Spinal cord (tissue), 10 donors: ENCODE results near the gene RETREG3. TPM values are rescaled to one million over a fixed set of nuclear protein-coding genes. Genes with fewer than 3 reads are reported as not detected.
"Not testable (repeated sequence)": the region's sequence is repeated elsewhere in the genome, so short reads cannot be mapped to it uniquely, and the experiment has no call there.

Source experiments
- DNase-seq, 6 donors: peaks; one replicate each; pipeline versions ENCODE4 v3.0.0 to v3.0.0-alpha.2; 2013 to 2015; ENCODE audit warnings: low spot score in 6 of 6, low read depth in 4 of 6
- H3K27ac ChIP-seq: one replicate; pipeline ENCODE4 v1.5.1; 2013; ENCODE audit warnings: low read depth, low read length, control low read depth
- H3K27me3 ChIP-seq: one replicate; pipeline ENCODE4 v1.6.1; 2013; ENCODE audit warnings: low read length; ENCODE audit not compliant: control insufficient read depth, insufficient read depth
- H3K36me3 ChIP-seq: one replicate; pipeline ENCODE4 v1.6.1; 2013; ENCODE audit warnings: low read length; ENCODE audit not compliant: control insufficient read depth, insufficient read depth
- H3K4me1 ChIP-seq: one replicate; pipeline ENCODE4 v1.6.1; 2013; ENCODE audit warnings: low read length; ENCODE audit not compliant: control insufficient read depth, insufficient read depth
- H3K4me3 ChIP-seq: one replicate; pipeline ENCODE4 v1.5.1; 2013; ENCODE audit warnings: low read depth, low read length, control low read depth
- H3K9me3 ChIP-seq: one replicate; pipeline ENCODE4 v1.6.1; 2013; ENCODE audit warnings: low read length; ENCODE audit not compliant: control insufficient read depth, insufficient read depth
- WGBS: methylation state at CpG from one replicate; pipeline ENCODE4 v1.1.5; 2013; ENCODE audit warnings: missing lambda C conversion rate; ENCODE audit not compliant: insufficient coverage; 5-methylcytosine and 5-hydroxymethylcytosine counted together
- polyA plus RNA-seq, 2 donors: library from polyadenylated mRNA; unstranded; fragments of 120-200 nt; gene quantifications; one replicate each; pipeline ENCODE4 v1.2.1, GENCODE V29; 2013; ENCODE audit not compliant: insufficient read length in 2 of 2
- total RNA-seq, 2 donors: library from RNA; depleted of rRNA in 1 of 2; stranded (reverse); fragments of 120-200 nt in 1 of 2; fragments of >200 nt in 1 of 2; gene quantifications; one replicate each; pipeline versions ENCODE4 v1.2.3 to v1.2.4, GENCODE V29; 2013 to 2014
- donor health status: healthy.

RETREG3 gene
- total and polyA plus RNA-seq, 4 donors: 30.0 to 50.4 (median 41.4) TPM

GRCh38 chr17:42545755-42546505 lies 63.2 kb downstream of the RETREG3 start:
- WGBS: 92% methylated on average over 2 of the region's 9 CpGs
- Histone ChIP-seq H3K36me3 (peaks cover 50% of the 10 kb centered on the region), H3K4me1 (peaks cover 17% of the 10 kb centered on the region)
- H3K4me3 ChIP-seq, H3K27ac ChIP-seq, DNase-seq, H3K27me3 ChIP-seq, H3K9me3 ChIP-seq: not testable (repeated sequence)

GRCh38 chr17:42544874-42545283 lies 64.3 kb downstream of the RETREG3 start:
- peaks cover 55% of the 10 kb centered on the region for H3K36me3 ChIP-seq
- WGBS: 72% methylated on average over 8 of the region's 8 CpGs
- no peak for DNase-seq
- no peak overlapping the region for H3K27ac ChIP-seq
- no peak overlapping the region for H3K4me3 ChIP-seq
- H3K27me3 ChIP-seq: no peaks in the 10 kb centered on the region
- H3K9me3 ChIP-seq: no peaks in the 10 kb centered on the region
- H3K4me1 ChIP-seq: peaks cover 17% of the 10 kb centered on the region

DNA sequence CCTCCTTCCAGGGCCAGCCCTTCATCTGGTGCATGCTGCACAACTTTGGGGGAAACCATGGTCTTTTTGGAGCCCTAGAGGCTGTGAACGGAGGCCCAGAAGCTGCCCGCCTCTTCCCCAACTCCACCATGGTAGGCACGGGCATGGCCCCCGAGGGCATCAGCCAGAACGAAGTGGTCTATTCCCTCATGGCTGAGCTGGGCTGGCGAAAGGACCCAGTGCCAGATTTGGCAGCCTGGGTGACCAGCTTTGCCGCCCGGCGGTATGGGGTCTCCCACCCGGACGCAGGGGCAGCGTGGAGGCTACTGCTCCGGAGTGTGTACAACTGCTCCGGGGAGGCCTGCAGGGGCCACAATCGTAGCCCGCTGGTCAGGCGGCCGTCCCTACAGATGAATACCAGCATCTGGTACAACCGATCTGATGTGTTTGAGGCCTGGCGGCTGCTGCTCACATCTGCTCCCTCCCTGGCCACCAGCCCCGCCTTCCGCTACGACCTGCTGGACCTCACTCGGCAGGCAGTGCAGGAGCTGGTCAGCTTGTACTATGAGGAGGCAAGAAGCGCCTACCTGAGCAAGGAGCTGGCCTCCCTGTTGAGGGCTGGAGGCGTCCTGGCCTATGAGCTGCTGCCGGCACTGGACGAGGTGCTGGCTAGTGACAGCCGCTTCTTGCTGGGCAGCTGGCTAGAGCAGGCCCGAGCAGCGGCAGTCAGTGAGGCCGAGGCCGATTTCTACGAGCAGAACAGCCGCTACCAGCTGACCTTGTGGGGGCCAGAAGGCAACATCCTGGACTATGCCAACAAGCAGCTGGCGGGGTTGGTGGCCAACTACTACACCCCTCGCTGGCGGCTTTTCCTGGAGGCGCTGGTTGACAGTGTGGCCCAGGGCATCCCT lies 65.7 kb downstream of the RETREG3 start:
- no peaks in the 10 kb centered on the region for H3K9me3 ChIP-seq
- no peak for DNase-seq
- 91% methylated on average over 39 of the region's 39 CpGs for WGBS
- peaks cover 69% of the 10 kb centered on the region for H3K36me3 ChIP-seq
- H3K27ac ChIP-seq: no peak overlapping the region
- H3K4me3 ChIP-seq: no peak overlapping the region
- H3K27me3 ChIP-seq: no peaks in the 10 kb centered on the region
- H3K4me1 ChIP-seq: peaks cover 8% of the 10 kb centered on the region

DNA sequence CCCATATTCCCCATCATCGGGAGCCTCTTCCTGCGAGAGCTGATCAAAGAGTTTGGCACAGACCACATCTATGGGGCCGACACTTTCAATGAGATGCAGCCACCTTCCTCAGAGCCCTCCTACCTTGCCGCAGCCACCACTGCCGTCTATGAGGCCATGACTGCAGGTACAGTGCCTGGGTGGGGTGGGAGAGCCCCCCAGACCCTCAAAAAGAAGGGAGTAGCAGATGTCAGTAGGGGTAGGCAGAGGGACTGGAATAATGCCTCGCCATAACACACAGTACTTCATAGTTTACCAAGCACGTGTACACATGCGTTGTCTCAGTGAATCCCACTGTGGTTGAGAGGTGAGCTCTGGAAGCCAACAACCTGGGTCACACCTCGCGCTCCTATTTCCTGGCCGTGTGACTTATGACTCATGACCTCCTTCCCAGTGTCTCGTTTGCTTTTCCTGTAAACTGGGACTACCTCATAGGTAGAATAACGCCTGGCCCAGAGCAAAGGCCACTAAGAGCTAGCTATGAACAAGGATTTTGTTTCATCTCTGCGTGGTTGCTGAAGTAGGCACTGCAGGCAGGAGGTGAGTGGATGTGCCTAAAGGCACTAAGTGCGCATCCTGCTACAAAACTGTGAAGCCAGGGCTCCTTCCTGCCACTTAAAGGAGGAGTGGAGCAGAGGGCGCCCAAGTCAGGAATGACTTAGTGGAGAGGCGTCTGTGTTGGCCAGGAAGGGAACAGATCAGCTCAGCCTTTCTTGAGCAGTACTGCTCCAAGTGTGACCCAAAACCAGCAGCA lies 67.9 kb downstream of the RETREG3 start:
- DNase-seq: no peak

DNA sequence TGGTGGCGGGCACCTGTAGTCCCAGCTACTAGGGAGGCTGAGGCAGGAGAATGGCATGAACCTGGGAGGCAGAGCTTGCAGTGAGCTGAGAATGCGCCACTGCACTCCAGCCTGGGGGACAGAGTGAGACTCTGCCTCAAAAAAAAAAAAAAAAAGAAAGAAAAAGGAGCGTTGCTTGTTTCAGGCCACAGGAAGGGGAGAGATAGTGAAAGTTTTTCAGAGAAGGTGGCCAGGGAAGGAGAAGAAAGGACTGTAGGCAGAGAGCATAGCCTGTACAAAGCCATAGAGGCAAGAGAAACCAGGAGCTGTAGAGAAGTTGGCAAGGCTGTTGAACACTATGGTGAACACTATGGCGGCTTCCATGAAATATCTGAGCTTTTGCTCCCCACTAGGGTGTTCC lies 68.6 kb downstream of the RETREG3 start:
- Histone ChIP-seq H3K36me3 (peaks cover 66% of the 10 kb centered on the region), H3K4me1 (peaks cover 19% of the 10 kb centered on the region)
- 95% methylated on average over 4 of the region's 4 CpGs for WGBS
- H3K4me3 ChIP-seq, H3K9me3 ChIP-seq, H3K27me3 ChIP-seq, DNase-seq, H3K27ac ChIP-seq: not testable (repeated sequence)

More for the DNA sequence above, 67.9 kb downstream of the RETREG3 start:
- Histone ChIP-seq H3K4me3 (no peak overlapping the region), H3K27me3 (no peaks in the 10 kb centered on the region), H3K9me3 (no peaks in the 10 kb centered on the region), H3K27ac (no peak overlapping the region), H3K36me3 (peaks cover 66% of the 10 kb centered on the region), H3K4me1 (peaks cover 14% of the 10 kb centered on the region)
- WGBS: 93% methylated on average over 11 of the region's 17 CpGs

DNA sequence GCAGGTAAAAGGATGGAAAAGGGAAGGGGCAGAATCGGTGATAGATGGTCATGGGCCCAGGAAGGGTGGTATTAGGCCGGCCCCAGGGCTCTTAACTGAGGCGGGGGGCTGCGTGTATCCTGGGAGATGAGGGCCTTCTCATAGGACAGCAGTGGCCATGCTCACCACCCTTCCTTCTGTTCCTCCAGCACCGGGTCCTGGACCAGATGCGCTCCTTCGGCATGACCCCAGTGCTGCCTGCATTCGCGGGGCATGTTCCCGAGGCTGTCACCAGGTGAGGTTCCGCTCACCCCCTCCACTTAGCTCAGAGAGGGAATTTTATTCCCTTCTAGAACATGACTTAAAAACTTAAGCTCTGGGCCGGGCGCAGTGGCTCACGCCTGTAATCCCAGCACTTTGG lies 70.7 kb downstream of the RETREG3 start:
- Histone ChIP-seq H3K9me3 (no peaks in the 10 kb centered on the region), H3K27me3 (no peaks in the 10 kb centered on the region), H3K4me1 (peaks cover 26% of the 10 kb centered on the region), H3K36me3 (peaks cover 55% of the 10 kb centered on the region), H3K4me3 (no peak overlapping the region), H3K27ac (no peak overlapping the region)
- 97% methylated on average over 10 of the region's 14 CpGs for WGBS
- DNase-seq: no peak

GRCh38 chr17:42537826-42538451 lies 71.2 kb downstream of the RETREG3 start:
- Histone ChIP-seq H3K9me3 (no peaks in the 10 kb centered on the region), H3K27ac (no peak overlapping the region), H3K27me3 (no peaks in the 10 kb centered on the region), H3K4me3 (no peak overlapping the region), H3K4me1 (peaks cover 26% of the 10 kb centered on the region), H3K36me3 (peaks cover 50% of the 10 kb centered on the region)
- DNase-seq: no peak
- 100% methylated on average over 3 of the region's 5 CpGs for WGBS

GRCh38 chr17:42537156-42537805 lies 71.9 kb downstream of the RETREG3 start:
- Histone ChIP-seq H3K36me3 (peaks cover 43% of the 10 kb centered on the region), H3K4me3 (peak overlapping the region; percentile 54), H3K27me3 (no peaks in the 10 kb centered on the region), H3K4me1 (peaks cover 26% of the 10 kb centered on the region), H3K9me3 (no peaks in the 10 kb centered on the region), H3K27ac (peak overlapping the region; percentile 8)
- 91% methylated on average over 20 of the region's 31 CpGs for WGBS
- no peak for DNase-seq
